Breast epithelium (tissue), 3 donors: ENCODE results near the gene ITPR1.

Source experiments
- POLR2A ChIP-seq: fragments of 450-650 bp; IDR thresholded peaks from one replicate; pipeline ENCODE4 v1.6.1; 2016; ENCODE audit warnings: antibody characterized with exemption, mild to moderate bottlenecking, moderate library complexity
- POLR2AphosphoS5 ChIP-seq, 3 donors: sonication (generic); formaldehyde crosslinking; IDR thresholded peaks; one replicate each; pipeline ENCODE4 v1.6.1; 2017; ENCODE audit warnings: antibody characterized with exemption in 3 of 3
- TF ChIP-seq, protein P1 (sequence below), 3 donors: fragments of 450-650 bp; IDR thresholded peaks; one replicate each; pipeline ENCODE4 v1.5.1; 2016 to 2017; ENCODE audit warnings: antibody characterized with exemption in 3 of 3, mild to moderate bottlenecking in 3 of 3, moderate library complexity in 3 of 3

DNA sequence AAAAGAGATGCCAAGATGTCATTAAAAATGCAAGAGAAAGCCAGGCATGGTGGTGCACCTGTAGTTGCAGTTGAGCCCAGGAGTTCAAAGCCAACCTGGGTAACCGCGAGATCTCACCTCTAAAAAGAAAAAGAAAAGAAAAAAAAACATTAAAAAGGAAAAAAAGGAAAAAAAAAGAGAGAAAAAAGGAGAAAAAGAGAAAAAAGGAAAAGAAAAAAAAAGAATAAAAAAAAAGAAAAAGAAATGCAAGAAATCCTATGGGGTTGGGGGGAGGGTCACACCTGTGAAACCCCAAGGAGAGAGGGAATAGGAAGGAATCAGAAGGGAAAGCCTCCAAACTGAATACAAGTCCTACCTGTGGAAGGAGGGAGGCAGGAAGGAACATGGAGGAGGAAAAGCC is 20.8 kb upstream of the ITPR1 start:
- TF ChIP-seq POLR2AphosphoS5 (IDR thresholded peaks at IDR 0.05) (no peak), POLR2A (no peak)
- TF ChIP-seq, protein P1, sequence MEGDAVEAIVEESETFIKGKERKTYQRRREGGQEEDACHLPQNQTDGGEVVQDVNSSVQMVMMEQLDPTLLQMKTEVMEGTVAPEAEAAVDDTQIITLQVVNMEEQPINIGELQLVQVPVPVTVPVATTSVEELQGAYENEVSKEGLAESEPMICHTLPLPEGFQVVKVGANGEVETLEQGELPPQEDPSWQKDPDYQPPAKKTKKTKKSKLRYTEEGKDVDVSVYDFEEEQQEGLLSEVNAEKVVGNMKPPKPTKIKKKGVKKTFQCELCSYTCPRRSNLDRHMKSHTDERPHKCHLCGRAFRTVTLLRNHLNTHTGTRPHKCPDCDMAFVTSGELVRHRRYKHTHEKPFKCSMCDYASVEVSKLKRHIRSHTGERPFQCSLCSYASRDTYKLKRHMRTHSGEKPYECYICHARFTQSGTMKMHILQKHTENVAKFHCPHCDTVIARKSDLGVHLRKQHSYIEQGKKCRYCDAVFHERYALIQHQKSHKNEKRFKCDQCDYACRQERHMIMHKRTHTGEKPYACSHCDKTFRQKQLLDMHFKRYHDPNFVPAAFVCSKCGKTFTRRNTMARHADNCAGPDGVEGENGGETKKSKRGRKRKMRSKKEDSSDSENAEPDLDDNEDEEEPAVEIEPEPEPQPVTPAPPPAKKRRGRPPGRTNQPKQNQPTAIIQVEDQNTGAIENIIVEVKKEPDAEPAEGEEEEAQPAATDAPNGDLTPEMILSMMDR (IDR thresholded peaks at IDR 0.05) = no peak
